A673 (cell line): ENCODE measurements around the gene LRRC4C. TPM values are rescaled to one million over a fixed set of nuclear protein-coding genes. Genes with fewer than 3 reads are reported as not detected.

ENCODE experiments used
- BruUV-seq: library from RNA; stranded (reverse); fragments of 400-500 nt; replicated peaks from 2 replicates; lab custom pipeline; 2021; lab: Mats Ljungman, UMichigan
- CTCF ChIA-PET: fragments of 300-600 bp; sonication (Branson Sonifier 250); formaldehyde crosslinking; loops from one replicate; lab custom pipeline; 2022; ENCODE audit warnings: antibody characterized with exemption; lab: Charles Lee
- POLR2A ChIA-PET: fragments of 300-600 bp; sonication (Branson Sonifier 250); formaldehyde crosslinking; loops from one replicate; lab custom pipeline; 2022; ENCODE audit warnings: antibody characterized with exemption; ENCODE audit not compliant: low non-redundant PET; lab: Charles Lee
- DNase-seq: peaks from one replicate; pipeline ENCODE4 v3.0.0-alpha.2; 2015; ENCODE audit warnings: low spot score
- H3K27ac ChIP-seq: fragments of 200-600 bp; sonication (generic); 2 replicates; pipeline ENCODE4 v1.5.1; 2016; ENCODE audit warnings: mixed run types, low read depth, mild to moderate bottlenecking, mixed read lengths, antibody characterized with exemption, low read length; ENCODE audit not compliant: poor library complexity, severe bottlenecking
- H3K27me3 ChIP-seq: fragments of 200-600 bp; sonication (generic); replicated peaks from 2 replicates; pipeline ENCODE4 v1.6.1; 2017; ENCODE audit warnings: mixed run types, low read depth, mild to moderate bottlenecking, mixed read lengths, antibody characterized with exemption, low read length; ENCODE audit not compliant: insufficient read depth, poor library complexity
- H3K36me3 ChIP-seq: fragments of 200-600 bp; sonication (generic); 2 replicates; pipeline ENCODE4 v1.6.1; 2016; ENCODE audit warnings: mixed run types, mild to moderate bottlenecking, mixed read lengths, antibody characterized with exemption, low read length; ENCODE audit not compliant: insufficient read depth, poor library complexity, severe bottlenecking
- H3K4me1 ChIP-seq: fragments of 200-600 bp; sonication (generic); 2 replicates; pipeline ENCODE4 v1.6.1; 2017; ENCODE audit warnings: mixed run types, mild to moderate bottlenecking, mixed read lengths, antibody characterized with exemption, low read length; ENCODE audit not compliant: insufficient read depth, poor library complexity, severe bottlenecking
- H3K4me3 ChIP-seq: fragments of 200-600 bp; sonication (generic); 2 replicates; pipeline ENCODE4 v1.5.1; 2016; ENCODE audit warnings: low read depth, mixed run types, mild to moderate bottlenecking, mixed read lengths, low read length; ENCODE audit not compliant: poor library complexity, severe bottlenecking
- H3K9me3 ChIP-seq: fragments of 200-600 bp; sonication (generic); 2 replicates; pipeline ENCODE4 v1.6.1; 2016; ENCODE audit warnings: mixed run types, low read depth, mild to moderate bottlenecking, mixed read lengths, antibody characterized with exemption, low read length; ENCODE audit not compliant: poor library complexity, severe bottlenecking
- EZH2 ChIP-seq: fragments of 200-600 bp; sonication (generic); IDR thresholded peaks from 2 replicates; pipeline ENCODE4 v1.6.1; 2017; ENCODE audit warnings: borderline replicate concordance, low read depth, mild to moderate bottlenecking, mixed read lengths, antibody characterized with exemption, low read length; ENCODE audit not compliant: poor library complexity, severe bottlenecking
- intact Hi-C: fragments of 100-400 bp; cut with micrococcal nuclease; formaldehyde crosslinking; loops from one replicate; pipeline ENCODE4 v1.10.0; 2022; ENCODE audit not compliant: unreplicated experiment
- total RNA-seq: library from RNA; stranded (reverse); gene quantifications from 2 replicates; pipeline ENCODE4 v1.2.3, GENCODE V29; 2021
- TF ChIP-seq, protein P1 (sequence below): fragments of 300-800, 200-600 bp; sonication (generic); conservative IDR thresholded peaks from 2 replicates; pipeline ENCODE4 v1.5.1; 2017; ENCODE audit warnings: low read depth, mild to moderate bottlenecking, antibody characterized with exemption, low read length, moderate library complexity, mixed read lengths

Gene LRRC4C
- total RNA-seq, 1 experiment from 2014 or later, result 38.3 TPM

DNA sequence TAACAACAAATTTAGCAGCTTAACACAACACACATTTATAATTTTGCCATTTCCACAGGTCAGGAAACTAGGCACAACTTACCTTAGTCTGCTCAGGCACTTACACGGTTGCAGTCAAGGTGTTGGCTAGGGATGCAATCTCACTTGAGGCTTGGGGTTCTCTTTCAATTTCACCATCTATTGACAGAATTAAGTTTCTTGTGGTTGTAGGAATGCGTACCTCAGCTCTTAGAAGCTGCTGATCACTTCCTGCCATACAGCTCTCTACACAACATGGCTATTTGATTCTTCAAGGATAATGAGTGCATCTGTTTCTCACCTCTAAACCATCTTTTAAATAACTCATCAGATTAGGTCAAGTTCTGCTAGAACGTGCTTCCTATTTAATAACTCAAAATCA, 968.1 kb downstream of the LRRC4C start:
- Histone ChIP-seq H3K36me3 (no peaks in the 10 kb centered on the region), H3K27ac (no peak overlapping the region), H3K9me3 (no peaks in the 10 kb centered on the region), H3K27me3 (no peaks in the 10 kb centered on the region), H3K4me1 (no peaks in the 10 kb centered on the region), H3K4me3 (no peak overlapping the region)
- intact Hi-C loops, result no loop called here
- TF ChIP-seq, protein P1, sequence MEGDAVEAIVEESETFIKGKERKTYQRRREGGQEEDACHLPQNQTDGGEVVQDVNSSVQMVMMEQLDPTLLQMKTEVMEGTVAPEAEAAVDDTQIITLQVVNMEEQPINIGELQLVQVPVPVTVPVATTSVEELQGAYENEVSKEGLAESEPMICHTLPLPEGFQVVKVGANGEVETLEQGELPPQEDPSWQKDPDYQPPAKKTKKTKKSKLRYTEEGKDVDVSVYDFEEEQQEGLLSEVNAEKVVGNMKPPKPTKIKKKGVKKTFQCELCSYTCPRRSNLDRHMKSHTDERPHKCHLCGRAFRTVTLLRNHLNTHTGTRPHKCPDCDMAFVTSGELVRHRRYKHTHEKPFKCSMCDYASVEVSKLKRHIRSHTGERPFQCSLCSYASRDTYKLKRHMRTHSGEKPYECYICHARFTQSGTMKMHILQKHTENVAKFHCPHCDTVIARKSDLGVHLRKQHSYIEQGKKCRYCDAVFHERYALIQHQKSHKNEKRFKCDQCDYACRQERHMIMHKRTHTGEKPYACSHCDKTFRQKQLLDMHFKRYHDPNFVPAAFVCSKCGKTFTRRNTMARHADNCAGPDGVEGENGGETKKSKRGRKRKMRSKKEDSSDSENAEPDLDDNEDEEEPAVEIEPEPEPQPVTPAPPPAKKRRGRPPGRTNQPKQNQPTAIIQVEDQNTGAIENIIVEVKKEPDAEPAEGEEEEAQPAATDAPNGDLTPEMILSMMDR, result no peak
- TF ChIP-seq EZH2, result no peak
- DNase-seq, result no peak
- no TSS peak for BruUV-seq
- CTCF ChIA-PET, result no interaction called here
- POLR2A ChIA-PET, result interaction anchor here (0.6 kb wide), 1 partner anchor 341 kb away, joined by 3 read pairs; no protein-coding TSS in a partner anchor

DNA sequence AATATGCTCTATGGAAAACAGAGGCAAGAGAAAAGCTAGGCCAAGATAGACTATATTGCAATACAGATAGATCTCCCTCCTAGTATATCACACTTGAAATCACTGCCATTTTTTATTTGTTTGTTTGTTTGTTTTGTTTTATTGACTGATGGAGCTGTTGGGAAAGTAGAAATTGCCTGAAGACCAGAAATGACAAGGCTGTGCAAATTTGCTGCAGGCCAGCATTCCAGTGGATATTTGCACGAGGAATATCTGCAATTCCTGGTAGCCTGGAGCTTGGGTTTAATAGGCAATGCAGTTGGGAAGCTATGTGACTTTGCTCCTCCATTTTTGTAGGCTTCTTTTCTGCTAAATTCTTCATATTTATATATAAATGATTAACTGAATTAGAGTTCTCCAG, 991.7 kb downstream of the LRRC4C start:
- TF ChIP-seq, protein P1, result no peak
- TF ChIP-seq EZH2, result no peak
- intact Hi-C loops, result no loop called here
- no peak for DNase-seq
- Histone ChIP-seq H3K9me3 (no peaks in the 10 kb centered on the region), H3K4me3 (no peak overlapping the region), H3K27me3 (no peaks in the 10 kb centered on the region), H3K4me1 (no peaks in the 10 kb centered on the region), H3K36me3 (no peaks in the 10 kb centered on the region), H3K27ac (no peak overlapping the region)
- ChIA-PET CTCF (no interaction called here), POLR2A (no interaction called here)
- BruUV-seq, result no TSS peak

DNA sequence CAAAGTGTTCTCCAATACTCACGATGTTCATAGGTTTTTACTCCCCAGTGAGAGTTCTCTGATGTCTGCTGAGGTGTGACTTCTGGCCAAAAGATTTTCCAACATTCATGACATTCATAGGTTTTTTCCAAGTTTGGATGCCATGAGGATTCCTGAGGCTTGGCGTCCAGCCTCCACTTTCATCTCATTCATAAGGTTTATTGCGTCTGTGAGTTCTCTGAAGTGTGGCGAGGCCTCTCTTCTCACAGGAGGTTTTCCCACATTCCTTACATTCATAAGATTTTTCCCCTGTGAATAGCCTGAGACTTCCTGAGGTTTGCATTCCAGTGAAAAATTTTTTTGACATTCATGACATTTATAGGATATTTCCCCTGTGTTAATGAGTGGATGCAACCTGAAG, 1014.1 kb downstream of the LRRC4C start:
- Histone ChIP-seq H3K4me1 (no peaks in the 10 kb centered on the region), H3K9me3 (peaks cover 25% of the 10 kb centered on the region), H3K4me3 (no peak overlapping the region), H3K27ac (no peak overlapping the region), H3K36me3 (no peaks in the 10 kb centered on the region), H3K27me3 (no peaks in the 10 kb centered on the region)
- no peak for TF ChIP-seq EZH2
- TF ChIP-seq, protein P1, result no peak
- peak; percentile 15 for DNase-seq
- ChIA-PET CTCF (no interaction called here), POLR2A (no interaction called here)
- no TSS peak for BruUV-seq
- intact Hi-C loops, result no loop called here
